GM18502 (cell line): ENCODE data around the gene SF3B4.
"Not testable (repeated sequence)": the region's sequence is repeated elsewhere in the genome, so short reads cannot be mapped to it uniquely, and the experiment has no call there.

Experiments used
- ATAC-seq: cut with Tn5 transposase; IDR thresholded peaks from one replicate; pipeline ENCODE4 v1.9.1; 2021; ENCODE audit warnings: mild to moderate bottlenecking; ENCODE audit not compliant: unreplicated experiment, poor library complexity

The SF3B4 gene

GRCh38 chr1:149888999-149889289 lies 38.7 kb downstream of the SF3B4 start:
- no peak for ATAC-seq

- peak; percentile 24 for ATAC-seq
Measured at GRCh38 chr1:149888247-149888998, 39.2 kb downstream of the SF3B4 start.

- peak; percentile 48 for ATAC-seq
Measured at GRCh38 chr1:149887456-149888246, 40.0 kb downstream of the SF3B4 start.

GRCh38 chr1:149887196-149887455 lies 40.5 kb downstream of the SF3B4 start:
- not testable (repeated sequence) for ATAC-seq

- peak; percentile 61 for ATAC-seq
Measured at GRCh38 chr1:149886396-149887195, 41.0 kb downstream of the SF3B4 start.

GRCh38 chr1:149886121-149886395 lies 41.5 kb downstream of the SF3B4 start:
- not testable (repeated sequence) for ATAC-seq

- ATAC-seq, result no peak
Measured at GRCh38 chr1:149885339-149886120, 42.1 kb downstream of the SF3B4 start.

GRCh38 chr1:149884433-149885338 lies 42.9 kb downstream of the SF3B4 start:
- ATAC-seq, result no peak

- ATAC-seq, result no peak
Measured at GRCh38 chr1:149883598-149884247, 43.9 kb downstream of the SF3B4 start.

- no peak for ATAC-seq
Measured at GRCh38 chr1:149881876-149882275, 45.7 kb downstream of the SF3B4 start.

GRCh38 chr1:149879556-149879955 lies 48.0 kb downstream of the SF3B4 start:
- ATAC-seq, result no peak

GRCh38 chr1:149877211-149877946 lies 50.2 kb downstream of the SF3B4 start:
- ATAC-seq, result no peak
